Ureter (tissue), 1 donor: ENCODE data around the gene MAGEA6. TPM values are rescaled to one million over a fixed set of nuclear protein-coding genes. Genes with fewer than 3 reads are reported as not detected.

Experiments used
- DNase-seq: peaks from one replicate; pipeline ENCODE4 v3.0.0-alpha.2; 2020; ENCODE audit warnings: low spot score
- total RNA-seq: library from RNA; stranded (reverse); gene quantifications from one replicate; pipeline ENCODE4 v1.2.4, GENCODE V29; 2023
- donor health status: DM: yes; HTN: yes; CAD: no.

MAGEA6 gene
- total RNA-seq, 1 donor from 2014 or later = not detected

DNA sequence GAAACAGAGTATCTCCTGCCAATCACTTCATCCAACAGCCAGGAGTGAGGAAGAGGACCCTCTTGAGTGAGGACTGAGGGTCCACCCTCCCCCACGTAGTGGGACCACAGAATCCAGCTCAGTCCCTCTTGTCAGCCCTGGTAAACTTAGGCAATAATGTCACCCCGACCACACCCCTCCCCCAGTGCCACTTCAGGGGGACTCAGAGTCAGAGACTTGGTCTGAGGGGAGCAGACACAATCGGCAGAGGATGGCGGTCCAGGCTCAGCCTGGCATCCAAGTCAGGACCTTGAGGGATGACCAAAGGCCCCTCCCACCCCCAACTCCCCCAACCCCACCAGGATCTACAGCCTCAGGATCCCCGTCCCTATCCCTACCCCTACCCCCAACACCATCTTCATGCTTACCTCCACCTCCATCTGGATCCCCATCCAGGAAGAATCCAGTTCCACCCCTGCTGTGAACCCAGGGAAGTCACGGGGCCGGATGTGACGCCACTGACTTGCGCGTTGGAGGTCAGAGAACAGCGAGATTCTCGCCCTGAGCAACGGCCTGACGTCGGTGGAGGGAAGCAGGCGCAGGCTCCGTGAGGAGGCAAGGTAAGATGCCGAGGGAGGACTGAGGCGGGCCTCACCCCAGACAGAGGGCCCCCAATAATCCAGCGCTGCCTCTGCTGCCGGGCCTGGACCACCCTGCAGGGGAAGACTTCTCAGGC, 36.1 kb downstream of the MAGEA6 start, which contains the start of the genes CSAG1 and MAGEA12:
Gene CSAG1, minus strand, starts transcription at position 461 of the 715 bp plus-strand sequence. CDS start 1,261 bp downstream, outside the sequence.
Gene MAGEA12, plus strand, starts transcription at position 497 of the 715 bp plus-strand sequence. CDS start 2,405 bp downstream, outside the sequence.
- no peak for DNase-seq

- no peak for DNase-seq
Measured at GRCh38 chrX:152725409-152725808, 44.1 kb downstream of the MAGEA6 start.

Other genes starting within 250 kb of the MAGEA6 start
- gene GABRQ, start 131.8 kb downstream of the MAGEA6 start, total RNA-seq = 0.26 TPM
- not detected for gene MAGEA3, start 70.9 kb downstream of the MAGEA6 start, total RNA-seq
- not detected for gene CSAG2, start 60.4 kb downstream of the MAGEA6 start, total RNA-seq
- gene MAGEA2B, start 55.1 kb downstream of the MAGEA6 start, total RNA-seq = not detected
- gene CSAG1, start 36.0 kb downstream of the MAGEA6 start, total RNA-seq = not detected
- gene MAGEA12, start 35.9 kb downstream of the MAGEA6 start, total RNA-seq = not detected
- gene MAGEA2, start 15.8 kb downstream of the MAGEA6 start, total RNA-seq = not detected
- not detected for gene CSAG3, start 10.5 kb downstream of the MAGEA6 start, total RNA-seq
- 47.1 TPM for gene CETN2, start 61.1 kb upstream of the MAGEA6 start, total RNA-seq
- gene NSDHL, start 61.4 kb upstream of the MAGEA6 start, total RNA-seq = 25.1 TPM
- 62.2 TPM for gene ZNF185, start 128.4 kb upstream of the MAGEA6 start, total RNA-seq
- not detected for gene PNMA5, start 224.4 kb upstream of the MAGEA6 start, total RNA-seq